NCI-H2196 treated with DMSO at 0.1 percent for 48 hours (cell line): Measurements from ENCODE around the gene OR13D1.
"Not testable (repeated sequence)": the region's sequence is repeated elsewhere in the genome, so short reads cannot be mapped to it uniquely, and the experiment has no call there.

ENCODE experiments used
- DNase-seq: peaks from one replicate; lab custom pipeline; 2025; ENCODE audit not compliant: unreplicated experiment; lab: John Stamatoyannopoulos, UW

The OR13D1 gene

GRCh38 chr9:104694218-104694617, at the start of gene OR13D1:
OR13D1 (plus strand) TSS chr9:104694518; CDS start chr9:104694518, 0 bp downstream.
- DNase-seq: no peak

GRCh38 chr9:104658496-104659195, 35.7 kb upstream of the OR13D1 start:
- no peak for DNase-seq

- DNase-seq: no peak
Observed at GRCh38 chr9:104675611-104676010, 18.7 kb upstream of the OR13D1 start.

DNA sequence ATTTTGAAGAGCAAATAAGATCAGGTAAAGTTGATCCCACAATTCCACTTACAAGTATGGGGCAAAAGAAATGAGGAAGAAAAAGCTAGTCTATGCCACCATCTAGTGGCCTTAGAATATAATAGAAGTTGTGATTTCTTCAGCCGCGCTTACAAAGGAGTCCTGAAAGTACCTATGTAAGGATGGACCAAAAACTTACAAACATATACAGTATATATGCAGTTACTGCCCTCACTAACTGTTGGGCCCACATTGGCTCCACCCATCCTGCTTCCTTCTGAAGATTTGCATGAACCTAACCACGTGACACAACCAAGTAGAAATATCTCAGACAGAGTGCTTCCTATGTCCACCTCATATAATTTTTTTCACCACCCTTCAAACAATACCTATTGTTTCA, 11.7 kb upstream of the OR13D1 start:
- peak; percentile 17 for DNase-seq

- no peak for DNase-seq
Observed at GRCh38 chr9:104686081-104686480, 8.2 kb upstream of the OR13D1 start.

GRCh38 chr9:104700306-104700705, 6.0 kb downstream of the OR13D1 start:
- no peak for DNase-seq

DNA sequence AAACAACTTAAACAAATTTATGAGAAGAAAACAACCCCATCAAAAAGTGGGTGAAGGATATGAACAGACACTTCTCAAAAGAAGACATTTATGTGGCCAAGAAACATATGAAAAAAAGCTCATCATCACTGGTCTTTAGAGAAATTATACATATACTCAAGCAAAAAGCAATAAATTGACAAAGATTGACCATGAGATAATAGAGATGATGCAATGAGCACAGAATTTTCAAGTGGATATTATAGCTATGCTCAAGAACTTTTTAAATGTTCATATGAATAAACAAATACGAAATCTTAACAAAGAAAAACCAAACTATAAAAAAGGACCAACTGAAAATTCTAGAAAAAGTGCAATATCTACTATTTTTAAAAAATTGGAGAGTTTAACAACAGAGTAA, 14.4 kb downstream of the OR13D1 start:
- not testable (repeated sequence) for DNase-seq

GRCh38 chr9:104711604-104712003, 17.3 kb downstream of the OR13D1 start:
- no peak for DNase-seq

DNA sequence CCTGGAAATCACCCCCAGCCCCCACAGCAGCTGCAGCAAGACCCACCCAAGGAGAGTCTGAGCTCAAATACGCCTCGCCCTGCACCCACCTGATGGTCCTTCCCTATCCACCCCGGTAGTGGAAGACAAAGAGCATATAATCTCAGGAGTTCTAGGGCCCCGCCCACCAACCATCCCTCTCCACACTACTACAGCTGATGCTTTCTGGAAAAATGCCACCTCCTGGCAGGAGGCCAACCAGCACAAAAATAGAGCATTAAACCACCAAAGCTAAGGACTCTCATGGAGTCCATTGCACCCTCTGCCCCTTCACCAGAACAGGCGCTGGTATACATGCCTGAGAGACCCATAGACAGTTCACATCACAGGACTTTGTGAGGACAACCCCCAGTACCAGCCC, 30.7 kb downstream of the OR13D1 start:
- no peak for DNase-seq

DNA sequence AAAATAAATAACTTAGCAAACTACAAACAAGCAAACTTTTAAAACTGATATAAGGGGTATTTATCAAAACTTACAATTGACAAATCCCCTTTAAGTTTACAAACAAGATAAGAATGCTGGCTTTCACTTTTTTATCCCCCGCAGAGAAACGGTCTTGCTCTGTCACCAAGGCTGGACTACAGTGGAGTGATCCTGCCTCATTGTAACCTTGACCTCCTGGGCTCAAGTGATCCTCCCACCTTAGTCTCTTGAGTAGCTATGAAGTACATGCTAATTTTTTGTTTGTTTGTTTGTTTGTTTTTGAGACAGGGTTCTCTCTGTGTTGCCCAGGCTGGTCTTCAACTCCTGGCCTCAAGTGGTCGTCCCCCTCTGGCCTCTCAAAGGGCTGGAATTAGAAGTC, 44.1 kb downstream of the OR13D1 start:
- no peak for DNase-seq

GRCh38 chr9:104740621-104741020, 46.3 kb downstream of the OR13D1 start:
- no peak for DNase-seq

DNA sequence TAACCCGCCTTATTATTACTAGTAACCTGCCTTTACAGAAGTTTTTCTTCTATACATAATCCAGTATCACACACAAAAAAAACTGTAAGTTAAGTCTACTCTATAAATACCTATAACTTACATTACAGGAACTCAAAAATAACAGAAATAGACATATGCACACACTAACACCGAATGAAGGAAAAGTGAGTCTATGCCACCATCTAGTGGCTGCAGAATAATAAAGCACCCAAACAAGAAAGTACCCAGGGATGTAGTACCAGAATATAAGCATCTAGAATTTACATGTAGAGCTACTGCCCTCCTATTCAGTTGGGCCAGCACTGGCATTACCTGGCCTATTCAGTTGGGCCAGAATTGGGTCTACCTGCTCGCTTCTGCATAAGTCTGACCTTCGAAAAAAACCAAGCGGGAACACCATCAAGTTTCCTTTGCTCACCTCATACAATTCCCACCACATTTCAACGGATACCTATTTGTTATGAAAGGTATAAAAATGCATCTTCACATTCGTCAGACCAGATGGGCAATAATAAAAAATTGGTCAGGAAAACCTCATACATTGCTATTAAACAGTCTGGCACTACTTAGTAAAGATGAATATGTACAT, 49.2 kb downstream of the OR13D1 start:
- peak; percentile 52 for DNase-seq
